HepG2 (cell line): ENCODE data around the gene PLXNB2. TPM values are rescaled to one million over a fixed set of nuclear protein-coding genes. Genes with fewer than 3 reads are reported as not detected.

Experiments
- CBX2 ChIP-seq, 2 experiments: fragments of 200-600 bp in 1 of 2; sonication (generic); formaldehyde crosslinking in 1 of 2; IDR thresholded peaks; 2 replicates each; pipeline versions ENCODE4 v1.7.0 to v1.8.1; 2018 to 2022; ENCODE audit warnings: low read depth in 2 of 2, low read length in 1 of 2, mild to moderate bottlenecking in 1 of 2, missing genetic modification reagents in 1 of 2
- FOXK2 ChIP-seq: fragments of 450-650 bp; IDR thresholded peaks from 2 replicates; pipeline ENCODE4 v1.6.1; 2016
- GABPB1 ChIP-seq: IDR thresholded peaks from 2 replicates; pipeline ENCODE4 v1.6.1; 2016; ENCODE audit warnings: mild to moderate bottlenecking, missing genetic modification reagents, moderate library complexity, missing compliant biosample characterization
- SP4 ChIP-seq: sonication (generic); formaldehyde crosslinking; IDR thresholded peaks from 2 replicates; pipeline ENCODE4 v1.8.1; 2023; ENCODE audit warnings: mild to moderate bottlenecking, missing genetic modification reagents
- TERF1 ChIP-seq: sonication (generic); formaldehyde crosslinking; IDR thresholded peaks from 2 replicates; pipeline ENCODE4 v1.8.0; 2022; ENCODE audit warnings: mild to moderate bottlenecking, missing genetic modification reagents, moderate library complexity
- TRIM22 ChIP-seq: fragments of 450-650 bp; IDR thresholded peaks from 2 replicates; pipeline ENCODE4 v1.6.1; 2017
- ZBTB20 ChIP-seq: sonication (generic); formaldehyde crosslinking; IDR thresholded peaks from 2 replicates; pipeline ENCODE4 v1.8.1; 2023; ENCODE audit warnings: missing genetic modification reagents, low read depth, mild to moderate bottlenecking, borderline replicate concordance
- ZFP36 ChIP-seq: fragments of 150-350 bp; IDR thresholded peaks from 2 replicates; pipeline ENCODE4 v1.6.1; 2018; ENCODE audit warnings: borderline replicate concordance, low read length, low read depth; ENCODE audit not compliant: partially characterized antibody
- ZNF281 ChIP-seq: sonication (generic); formaldehyde crosslinking; IDR thresholded peaks from 2 replicates; pipeline ENCODE4 v1.4.0; 2020; ENCODE audit warnings: missing genetic modification reagents, borderline replicate concordance
- ZNF710 ChIP-seq: sonication (generic); formaldehyde crosslinking; IDR thresholded peaks from 2 replicates; pipeline ENCODE4 v1.5.0; 2020; ENCODE audit warnings: mild to moderate bottlenecking, missing genetic modification reagents, borderline replicate concordance
- ZNF746 ChIP-seq: sonication (generic); formaldehyde crosslinking; IDR thresholded peaks from 2 replicates; pipeline ENCODE4 v1.8.0; 2022; ENCODE audit warnings: mild to moderate bottlenecking, missing genetic modification reagents
- polyA plus RNA-seq, 8 experiments: library from polyadenylated mRNA; depleted of rRNA in 3 of 8; stranded (reverse) in 7 of 8; unstranded in 1 of 8; fragments of >200 nt; fragmentation: Illumina TruSeq in 4 of 8; extraction: Trizol in 4 of 8; gene quantifications; 2 replicates each; pipeline versions ENCODE4 v1.2.1 to v1.2.3, GENCODE V29; 2011 to 2016; ENCODE audit warnings: low read depth in 4 of 8, missing spikeins in 1 of 8, mixed read lengths in 1 of 8; ENCODE audit not compliant: insufficient read depth in 1 of 8
- total RNA-seq, 5 experiments: library from RNA; depleted of rRNA; stranded (reverse); fragments of >200 nt; fragmentation: Illumina TruSeq; extraction: Trizol; gene quantifications; 2 replicates each; pipeline ENCODE4 v1.2.3, GENCODE V29; 2016; ENCODE audit warnings: low read depth in 1 of 5
- TF ChIP-seq, protein P1 (sequence below): sonication (generic); formaldehyde crosslinking; IDR thresholded peaks from 2 replicates; pipeline ENCODE4 v1.9.0; 2022; ENCODE audit warnings: missing genetic modification reagents, mild to moderate bottlenecking, borderline replicate concordance
- TF ChIP-seq, protein P2 (sequence below): sonication (generic); formaldehyde crosslinking; conservative IDR thresholded peaks from 2 replicates; pipeline ENCODE4 v1.4.0; 2020; ENCODE audit warnings: missing genetic modification reagents

Gene PLXNB2
- total and polyA plus RNA-seq, 2 of the 13 experiments (the other 11 are each of a cell fraction or from before 2014, with no cell fraction given): 32.6 to 68.9 TPM

DNA sequence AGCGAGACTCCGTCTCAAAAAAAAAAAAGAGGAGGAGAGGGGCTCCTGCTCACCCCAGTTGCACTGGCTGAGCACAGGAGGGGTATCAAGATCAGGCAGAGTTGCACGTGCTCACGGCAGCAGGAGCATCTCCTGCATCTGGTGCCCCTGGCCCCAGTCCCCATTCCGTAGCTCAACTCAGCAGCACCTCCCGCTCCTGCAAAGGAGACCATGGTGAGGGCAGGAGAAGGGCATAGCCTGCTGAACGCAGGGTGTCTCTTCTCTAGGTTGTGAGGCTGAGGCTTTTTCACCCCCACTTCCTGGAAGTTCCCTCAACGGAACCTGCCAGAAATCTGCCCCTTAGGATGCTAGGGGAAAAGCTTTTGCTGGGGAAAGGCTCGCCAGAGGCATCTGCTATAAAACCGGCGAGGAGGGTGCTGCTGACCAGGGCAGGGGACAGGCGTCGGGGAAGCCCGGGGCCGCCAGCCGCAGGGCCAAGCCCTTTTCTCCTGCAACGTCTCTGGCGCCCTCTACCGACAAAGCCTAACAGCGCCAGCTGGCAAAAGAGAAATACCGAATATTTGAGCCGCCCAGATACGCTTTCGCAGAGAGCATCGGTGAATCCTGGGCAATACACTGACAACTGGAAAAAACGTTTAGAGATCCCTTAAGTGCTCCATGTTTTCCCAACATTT lies 34.7 kb upstream of the PLXNB2 start (continued):
- TF ChIP-seq ZBTB20 (CRISPR knock-in tag) (no peak), FOXK2 (no peak), TERF1 (CRISPR knock-in tag) (no peak), GABPB1 (peak; percentile 44; the same call in 1 of the 2 replicates), SP4 (CRISPR knock-in tag) (no peak), CBX2 (IDR thresholded peaks at IDR 0.05; ENCODE audit: low read depth, low read length) (no peak), CBX2 (CRISPR knock-in tag; IDR thresholded peaks at IDR 0.05; ENCODE audit: low read depth) (no peak), TRIM22 (no peak), ZNF281 (CRISPR knock-in tag) (no peak), ZNF746 (CRISPR knock-in tag) (peak; percentile 51; the same call in 1 of the 2 replicates), ZNF710 (CRISPR knock-in tag) (no peak), ZFP36 (no peak)
- TF ChIP-seq, protein P1, sequence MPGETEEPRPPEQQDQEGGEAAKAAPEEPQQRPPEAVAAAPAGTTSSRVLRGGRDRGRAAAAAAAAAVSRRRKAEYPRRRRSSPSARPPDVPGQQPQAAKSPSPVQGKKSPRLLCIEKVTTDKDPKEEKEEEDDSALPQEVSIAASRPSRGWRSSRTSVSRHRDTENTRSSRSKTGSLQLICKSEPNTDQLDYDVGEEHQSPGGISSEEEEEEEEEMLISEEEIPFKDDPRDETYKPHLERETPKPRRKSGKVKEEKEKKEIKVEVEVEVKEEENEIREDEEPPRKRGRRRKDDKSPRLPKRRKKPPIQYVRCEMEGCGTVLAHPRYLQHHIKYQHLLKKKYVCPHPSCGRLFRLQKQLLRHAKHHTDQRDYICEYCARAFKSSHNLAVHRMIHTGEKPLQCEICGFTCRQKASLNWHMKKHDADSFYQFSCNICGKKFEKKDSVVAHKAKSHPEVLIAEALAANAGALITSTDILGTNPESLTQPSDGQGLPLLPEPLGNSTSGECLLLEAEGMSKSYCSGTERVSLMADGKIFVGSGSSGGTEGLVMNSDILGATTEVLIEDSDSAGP (CRISPR knock-in tag): peak; percentile 65; the same call in 1 of the 2 replicates
- TF ChIP-seq, protein P2, sequence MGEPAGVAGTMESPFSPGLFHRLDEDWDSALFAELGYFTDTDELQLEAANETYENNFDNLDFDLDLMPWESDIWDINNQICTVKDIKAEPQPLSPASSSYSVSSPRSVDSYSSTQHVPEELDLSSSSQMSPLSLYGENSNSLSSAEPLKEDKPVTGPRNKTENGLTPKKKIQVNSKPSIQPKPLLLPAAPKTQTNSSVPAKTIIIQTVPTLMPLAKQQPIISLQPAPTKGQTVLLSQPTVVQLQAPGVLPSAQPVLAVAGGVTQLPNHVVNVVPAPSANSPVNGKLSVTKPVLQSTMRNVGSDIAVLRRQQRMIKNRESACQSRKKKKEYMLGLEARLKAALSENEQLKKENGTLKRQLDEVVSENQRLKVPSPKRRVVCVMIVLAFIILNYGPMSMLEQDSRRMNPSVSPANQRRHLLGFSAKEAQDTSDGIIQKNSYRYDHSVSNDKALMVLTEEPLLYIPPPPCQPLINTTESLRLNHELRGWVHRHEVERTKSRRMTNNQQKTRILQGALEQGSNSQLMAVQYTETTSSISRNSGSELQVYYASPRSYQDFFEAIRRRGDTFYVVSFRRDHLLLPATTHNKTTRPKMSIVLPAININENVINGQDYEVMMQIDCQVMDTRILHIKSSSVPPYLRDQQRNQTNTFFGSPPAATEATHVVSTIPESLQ (CRISPR knock-in tag): no peak
